LNCAP (cell line): Measurements from ENCODE around the gene GALNT2.

Experiments used
- TF ChIP-seq, protein P1 (sequence below): fragments of 450-650 bp; IDR thresholded peaks from 2 replicates; pipeline ENCODE4 v1.5.1; 2017; ENCODE audit warnings: mild to moderate bottlenecking

The GALNT2 gene

DNA sequence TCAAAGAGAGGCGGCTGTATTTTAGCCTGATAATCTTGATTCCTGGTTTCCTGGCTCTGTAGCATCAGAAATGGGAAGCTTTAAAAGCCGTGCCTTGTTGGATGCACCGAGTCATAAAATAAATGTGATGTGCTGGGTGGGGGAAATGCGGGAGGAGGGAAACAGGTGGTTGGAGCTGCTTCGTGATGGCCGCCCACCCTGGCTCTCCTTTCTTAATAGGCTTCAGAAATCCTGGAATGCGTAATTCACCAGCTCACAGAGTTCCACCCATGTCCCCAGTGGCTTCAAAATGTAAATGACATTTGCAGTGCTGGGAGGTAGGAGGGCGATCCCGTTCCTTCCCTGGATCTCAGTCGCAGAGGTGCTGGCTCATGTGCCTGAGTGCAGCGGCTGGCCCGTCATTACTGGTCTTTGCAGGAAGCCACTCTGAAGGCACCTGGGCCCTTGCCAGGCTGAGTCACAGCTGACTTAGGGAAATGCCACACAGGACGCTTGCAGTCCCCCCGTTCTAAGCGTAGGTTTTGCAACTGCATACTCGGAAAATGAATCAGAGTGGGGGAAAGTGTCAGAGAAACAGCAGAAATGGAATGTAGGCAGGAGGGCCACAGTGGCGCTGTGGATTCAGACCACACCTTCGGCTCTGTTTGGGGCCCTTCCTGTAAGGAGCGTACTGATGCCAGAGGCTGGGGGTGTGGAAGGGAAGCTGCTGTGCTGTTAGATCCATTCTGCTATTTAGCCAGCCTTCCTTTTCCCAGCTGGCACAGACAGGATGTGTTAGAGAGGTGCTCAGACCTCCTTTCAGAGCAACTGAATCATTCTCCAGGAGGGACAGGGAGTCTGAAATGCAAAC lies 37.6 kb downstream of the GALNT2 start:
- TF ChIP-seq, protein P1, sequence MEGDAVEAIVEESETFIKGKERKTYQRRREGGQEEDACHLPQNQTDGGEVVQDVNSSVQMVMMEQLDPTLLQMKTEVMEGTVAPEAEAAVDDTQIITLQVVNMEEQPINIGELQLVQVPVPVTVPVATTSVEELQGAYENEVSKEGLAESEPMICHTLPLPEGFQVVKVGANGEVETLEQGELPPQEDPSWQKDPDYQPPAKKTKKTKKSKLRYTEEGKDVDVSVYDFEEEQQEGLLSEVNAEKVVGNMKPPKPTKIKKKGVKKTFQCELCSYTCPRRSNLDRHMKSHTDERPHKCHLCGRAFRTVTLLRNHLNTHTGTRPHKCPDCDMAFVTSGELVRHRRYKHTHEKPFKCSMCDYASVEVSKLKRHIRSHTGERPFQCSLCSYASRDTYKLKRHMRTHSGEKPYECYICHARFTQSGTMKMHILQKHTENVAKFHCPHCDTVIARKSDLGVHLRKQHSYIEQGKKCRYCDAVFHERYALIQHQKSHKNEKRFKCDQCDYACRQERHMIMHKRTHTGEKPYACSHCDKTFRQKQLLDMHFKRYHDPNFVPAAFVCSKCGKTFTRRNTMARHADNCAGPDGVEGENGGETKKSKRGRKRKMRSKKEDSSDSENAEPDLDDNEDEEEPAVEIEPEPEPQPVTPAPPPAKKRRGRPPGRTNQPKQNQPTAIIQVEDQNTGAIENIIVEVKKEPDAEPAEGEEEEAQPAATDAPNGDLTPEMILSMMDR = no peak

DNA sequence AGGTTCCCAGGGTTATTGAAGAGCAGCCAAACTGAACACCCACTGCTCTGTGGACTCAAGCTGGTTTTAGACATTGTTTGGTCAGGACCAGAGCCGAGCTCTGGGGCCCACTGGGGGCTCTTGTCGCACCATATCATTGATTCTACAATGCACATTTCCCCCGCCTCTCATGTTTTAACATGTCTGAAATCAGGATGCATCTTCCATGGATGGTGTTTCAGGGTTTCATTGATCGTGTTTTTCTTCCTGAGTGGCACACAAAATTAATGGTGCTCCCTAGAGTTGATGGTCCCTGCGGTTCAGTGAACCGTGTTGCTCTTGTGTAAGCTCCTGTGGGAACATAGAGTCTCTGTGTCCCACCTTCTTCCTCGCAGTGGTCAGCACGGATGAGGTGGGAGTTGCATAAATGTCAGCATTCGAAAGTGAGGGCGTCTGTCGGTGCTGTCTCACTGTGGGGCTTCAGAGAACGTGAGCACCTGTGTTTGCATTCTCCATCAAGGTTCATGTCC lies 38.3 kb downstream of the GALNT2 start:
- TF ChIP-seq, protein P1 = no peak

DNA sequence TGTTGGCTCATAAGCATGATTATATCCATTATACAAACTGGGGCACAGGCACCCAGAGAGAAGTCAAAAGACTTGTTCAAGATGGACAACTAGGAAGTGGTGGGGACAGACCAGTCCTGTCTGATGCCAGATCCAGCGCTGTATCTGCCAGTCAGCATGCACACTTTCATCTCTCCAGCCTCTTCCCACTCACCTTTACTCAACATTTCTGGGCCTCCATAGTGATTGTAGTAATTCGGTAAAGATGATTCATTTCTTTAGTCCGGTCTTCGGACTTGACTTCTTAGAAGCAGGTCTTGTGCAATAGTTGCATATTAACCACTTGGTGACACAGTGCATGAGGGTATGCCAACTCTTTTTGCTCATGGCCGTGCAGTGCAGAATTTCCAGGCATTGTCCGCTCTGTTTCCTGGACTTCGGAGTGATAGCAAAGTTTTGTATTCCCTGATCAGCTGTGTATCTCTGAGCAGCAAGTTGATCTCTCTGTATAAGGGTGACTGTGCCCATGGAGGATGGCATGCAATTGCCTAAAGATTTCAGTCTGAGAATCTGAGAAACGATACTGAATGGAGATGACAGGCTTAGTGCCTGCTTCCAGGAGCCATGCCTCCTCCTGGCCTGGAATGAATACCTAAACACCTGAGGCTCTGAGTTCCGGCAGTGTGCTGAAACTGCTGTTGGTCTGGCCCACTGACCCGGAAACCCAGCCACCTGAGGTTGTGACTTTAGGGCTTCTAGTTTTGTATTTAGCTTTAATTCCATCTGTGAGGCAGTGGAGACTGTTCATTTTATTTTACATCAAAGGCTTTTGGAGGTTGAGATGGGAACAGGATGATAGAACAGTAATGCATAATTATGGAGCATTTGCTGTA lies 39.0 kb downstream of the GALNT2 start:
- TF ChIP-seq, protein P1 = no peak

DNA sequence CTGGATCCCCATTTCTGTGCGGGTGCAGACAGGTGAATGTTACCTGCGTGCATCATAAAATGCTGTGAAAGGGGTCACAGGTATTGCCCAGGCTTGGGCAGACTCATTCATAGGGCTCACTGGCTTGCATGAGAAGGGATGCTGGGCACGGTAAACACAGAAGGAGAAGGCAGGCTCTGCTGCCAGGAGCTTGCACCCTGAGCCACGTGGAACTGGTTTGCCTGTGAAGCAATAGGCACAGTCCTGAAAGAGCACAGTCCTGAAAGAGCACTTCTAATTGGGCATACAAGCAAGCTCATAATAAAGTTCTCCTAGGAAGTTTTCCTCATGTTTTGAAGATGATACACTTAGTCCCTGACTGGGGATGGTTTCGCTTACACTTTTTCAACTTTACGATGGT lies 40.9 kb downstream of the GALNT2 start:
- TF ChIP-seq, protein P1 = no peak

DNA sequence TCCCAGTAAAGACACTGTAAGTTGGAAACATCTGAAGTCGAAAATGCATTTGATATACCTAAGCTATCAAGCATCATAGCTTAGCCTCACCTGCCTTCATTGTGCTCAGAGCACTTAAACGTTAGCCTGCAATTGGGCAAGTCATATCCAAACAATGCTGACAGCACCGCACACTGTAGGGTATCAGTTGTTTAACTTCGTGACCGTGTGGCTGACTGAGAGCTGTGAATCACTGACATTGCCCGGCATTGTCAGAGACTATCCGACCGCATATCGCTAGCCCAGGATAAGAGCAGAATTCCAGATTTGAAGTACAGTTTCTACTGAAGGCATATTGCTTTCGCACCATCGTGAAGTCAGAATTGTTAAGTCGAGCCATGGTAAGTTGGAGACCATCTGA lies 41.5 kb downstream of the GALNT2 start:
- TF ChIP-seq, protein P1 = no peak

DNA sequence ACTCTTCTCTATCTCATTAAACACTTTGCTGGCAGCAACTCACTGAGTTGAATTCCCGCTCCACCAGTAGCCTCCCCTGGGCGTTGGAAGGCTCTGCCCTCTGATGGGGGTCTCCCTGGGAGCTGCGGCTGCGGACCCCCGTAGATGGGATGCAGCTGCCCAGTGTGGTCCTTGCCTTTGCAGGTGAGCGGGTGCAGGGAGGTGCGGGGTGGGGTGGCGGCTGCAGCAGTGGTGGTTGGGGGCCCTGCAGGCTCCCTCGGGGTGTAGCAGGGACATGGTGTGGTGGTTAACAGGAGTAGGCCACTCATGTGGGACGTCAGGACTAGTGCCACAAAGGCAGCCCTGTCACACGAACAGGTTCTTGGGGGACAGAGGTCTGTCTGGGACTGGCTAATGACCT lies 42.0 kb downstream of the GALNT2 start:
- TF ChIP-seq, protein P1 = no peak

DNA sequence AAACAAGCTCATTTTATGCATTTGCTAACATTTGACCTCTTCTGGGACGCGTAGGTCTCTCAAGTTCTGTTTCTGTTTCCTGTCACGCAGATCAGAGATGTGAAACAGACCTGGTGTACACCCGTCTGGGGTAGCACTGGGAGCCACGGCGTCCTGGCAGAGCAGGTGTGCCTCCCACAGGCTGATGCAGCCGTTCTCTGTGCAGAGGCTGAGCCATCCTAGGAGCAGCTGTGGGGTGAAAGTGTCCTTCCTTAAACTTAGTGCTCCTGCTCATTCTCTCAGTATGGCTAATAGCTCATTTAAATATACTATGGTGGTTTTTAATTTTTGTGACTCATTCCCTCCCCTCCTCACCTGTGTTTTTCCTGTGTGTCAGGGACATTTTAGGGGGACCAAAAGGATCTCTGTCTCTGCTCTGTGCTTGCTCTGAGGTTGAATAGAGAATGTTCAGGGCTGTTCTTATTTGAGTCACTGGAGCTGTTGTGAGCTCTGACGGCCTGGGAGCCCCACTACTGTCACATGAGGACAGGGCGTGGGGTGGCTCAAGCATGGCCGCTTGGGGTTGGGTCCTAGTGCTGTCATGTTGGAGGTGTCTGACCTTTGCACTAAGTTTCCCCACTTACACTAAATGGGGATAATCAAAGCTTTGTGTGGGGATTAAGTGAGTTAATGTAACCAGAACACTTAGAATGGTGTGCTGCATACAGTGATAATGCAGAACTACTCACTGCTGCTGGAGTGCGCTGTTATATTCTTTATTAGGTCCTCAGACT lies 43.0 kb downstream of the GALNT2 start:
- TF ChIP-seq, protein P1 = no peak
